ENCODE measurements around the gene DBI. TPM values are rescaled to one million over a fixed set of nuclear protein-coding genes. Genes with fewer than 3 reads are reported as not detected.
A peak's percentile ranks its signal among the peaks of the same experiment; 100 is the strongest.

DBI gene
- total RNA-seq, 1 experiment from 2014 or later: 273 TPM

GRCh38 chr2:119417908-119418307 is 51.1 kb downstream of the DBI start:
- CTCF ChIA-PET: no interaction called here
- Histone ChIP-seq H3K27ac (ENCODE audit: low read length) (no peak overlapping the region), H2AFZ (ENCODE audit: low read length) (no peak overlapping the region), H3F3A (ENCODE audit: low read length, unreplicated experiment) (no peaks in the 10 kb centered on the region), H4K20me1 (ENCODE audit: low read length) (no peaks in the 10 kb centered on the region), H3K4me2 (ENCODE audit: low read length) (no peak overlapping the region), H3K27me3 (ENCODE audit: low read length) (no peaks in the 10 kb centered on the region), H3K4me3 (ENCODE audit: low read length) (no peak overlapping the region), H3K36me3 (ENCODE audit: low read depth, low read length) (no peaks in the 10 kb centered on the region), H3K9me2 (replicated peaks; ENCODE audit: low read length) (no peaks in the 10 kb centered on the region), H3K79me2 (ENCODE audit: low read length) (no peaks in the 10 kb centered on the region), H3K9me3 (ENCODE audit: low read length) (no peaks in the 10 kb centered on the region), H3K9ac (ENCODE audit: low read length) (no peak overlapping the region), H3K4me1 (ENCODE audit: insufficient read depth, low read length) (no peaks in the 10 kb centered on the region)
- intact Hi-C loops (cut with micrococcal nuclease): no loop called here
- no peak for DNase-seq
- ATAC-seq: no peak
- TF ChIP-seq EZH2phosphoT487 (IDR thresholded peaks at IDR 0.05; ENCODE audit: borderline replicate concordance, low read length): no peak
- no peak for TF ChIP-seq CTCF (conservative IDR thresholded peaks at IDR 0.05; ENCODE audit: low read depth, low read length)
- TF ChIP-seq EZH2 (IDR thresholded peaks at IDR 0.05; ENCODE audit: low read length, unreplicated experiment): no peak
- BruUV-seq (replicated peaks): no TSS peak
- POLR2A ChIA-PET (ENCODE audit: unreplicated experiment): no interaction called here

GRCh38 chr2:119419065-119419464 is 52.3 kb downstream of the DBI start:
- Histone ChIP-seq H3K9me2 (replicated peaks; ENCODE audit: low read length) (no peaks in the 10 kb centered on the region), H3K4me1 (ENCODE audit: insufficient read depth, low read length) (no peaks in the 10 kb centered on the region), H3K4me3 (ENCODE audit: low read length) (no peak overlapping the region), H4K20me1 (ENCODE audit: low read length) (no peaks in the 10 kb centered on the region), H3K9me3 (ENCODE audit: low read length) (no peaks in the 10 kb centered on the region), H3F3A (ENCODE audit: low read length, unreplicated experiment) (no peaks in the 10 kb centered on the region), H3K4me2 (ENCODE audit: low read length) (no peak overlapping the region), H3K36me3 (ENCODE audit: low read depth, low read length) (no peaks in the 10 kb centered on the region), H2AFZ (ENCODE audit: low read length) (no peak overlapping the region), H3K9ac (ENCODE audit: low read length) (no peak overlapping the region), H3K27ac (ENCODE audit: low read length) (no peak overlapping the region), H3K79me2 (ENCODE audit: low read length) (no peaks in the 10 kb centered on the region), H3K27me3 (ENCODE audit: low read length) (0 out of 2 replicates have a peak, but pooled peaks cover 3% of the 10 kb centered on the region)
- TF ChIP-seq EZH2 (IDR thresholded peaks at IDR 0.05; ENCODE audit: low read length, unreplicated experiment): no peak
- TF ChIP-seq EZH2phosphoT487 (IDR thresholded peaks at IDR 0.05; ENCODE audit: borderline replicate concordance, low read length): no peak
- no peak for TF ChIP-seq CTCF (conservative IDR thresholded peaks at IDR 0.05; ENCODE audit: low read depth, low read length)
- peak; percentile 20 for DNase-seq
- ChIA-PET POLR2A (ENCODE audit: unreplicated experiment) (no interaction called here), CTCF (no interaction called here)
- no peak for ATAC-seq
- intact Hi-C loops (cut with micrococcal nuclease): no loop called here
- no TSS peak for BruUV-seq (replicated peaks)

GRCh38 chr2:119419803-119420508 is 53.2 kb downstream of the DBI start:
- H3K4me2 ChIP-seq (ENCODE audit: low read length): no peak overlapping the region
- H3K9me2 ChIP-seq (replicated peaks; ENCODE audit: low read length): no peaks in the 10 kb centered on the region
- H3K36me3 ChIP-seq (ENCODE audit: low read depth, low read length): no peaks in the 10 kb centered on the region
- ChIA-PET POLR2A (ENCODE audit: unreplicated experiment) (no interaction called here), CTCF (no interaction called here)
- no peak overlapping the region for H2AFZ ChIP-seq (ENCODE audit: low read length)
- no peak overlapping the region for H3K9ac ChIP-seq (ENCODE audit: low read length)
- H3K27ac ChIP-seq (ENCODE audit: low read length): no peak overlapping the region
- no peaks in the 10 kb centered on the region for H4K20me1 ChIP-seq (ENCODE audit: low read length)
- no peak overlapping the region for H3K4me3 ChIP-seq (ENCODE audit: low read length)
- peaks cover 4% of the 10 kb centered on the region; the same call in 1 of the 2 replicates for H3K27me3 ChIP-seq (ENCODE audit: low read length)
- H3F3A ChIP-seq (ENCODE audit: low read length, unreplicated experiment): no peaks in the 10 kb centered on the region
- no peaks in the 10 kb centered on the region for H3K4me1 ChIP-seq (ENCODE audit: insufficient read depth, low read length)
- ATAC-seq: no peak
- intact Hi-C loops (cut with micrococcal nuclease): no loop called here
- BruUV-seq (replicated peaks): no TSS peak
- no peaks in the 10 kb centered on the region for H3K9me3 ChIP-seq (ENCODE audit: low read length)
- DNase-seq: no peak
- no peaks in the 10 kb centered on the region for H3K79me2 ChIP-seq (ENCODE audit: low read length)
- TF ChIP-seq CTCF (conservative IDR thresholded peaks at IDR 0.05; ENCODE audit: low read depth, low read length) (no peak), EZH2phosphoT487 (IDR thresholded peaks at IDR 0.05; ENCODE audit: borderline replicate concordance, low read length) (no peak), EZH2 (IDR thresholded peaks at IDR 0.05; ENCODE audit: low read length, unreplicated experiment) (no peak)

Measured in PC-3 (cell line).